IMR-90 (cell line): ENCODE measurements around the gene CLPSL2. TPM values are rescaled to one million over a fixed set of nuclear protein-coding genes. Genes with fewer than 3 reads are reported as not detected.

ENCODE experiments used
- ATAC-seq: fragments of 200-7000 bp; cut with Tn5 transposase; 2 replicates; pipeline ENCODE4 v1.9.1; 2020; ENCODE audit warnings: low read depth, mild to moderate bottlenecking, moderate library complexity
- BruUV-seq: library from RNA; stranded (reverse); fragments of 400-500 nt; replicated peaks from 2 replicates; lab custom pipeline; 2021; lab: Mats Ljungman, UMichigan
- CTCF ChIA-PET: fragments of 300-600 bp; formaldehyde crosslinking; extraction: SDS; loops from one replicate; lab custom pipeline; 2021; ENCODE audit warnings: antibody characterized with exemption; lab: Yijun Ruan, JAX
- POLR2A ChIA-PET: fragments of 300-600 bp; sonication (Branson Sonifier 250); formaldehyde crosslinking; loops from one replicate; lab custom pipeline; 2022; ENCODE audit warnings: antibody characterized with exemption; ENCODE audit not compliant: unreplicated experiment; lab: Charles Lee
- DNase-seq: peaks from one replicate; pipeline ENCODE4 v3.0.0; 2013
- H2AFZ ChIP-seq: replicated peaks from 2 replicates; pipeline ENCODE3; 2013; ENCODE audit warnings: low read length, mild to moderate bottlenecking; ENCODE audit not compliant: poor library complexity
- H2AK5ac ChIP-seq: 2 replicates; pipeline ENCODE4 v1.6.1; 2013; ENCODE audit warnings: low read depth, low read length, inconsistent platforms
- H2AK9ac ChIP-seq: replicated peaks from 2 replicates; pipeline ENCODE3; 2013; ENCODE audit warnings: mild to moderate bottlenecking, low read depth, low read length, moderate library complexity; ENCODE audit not compliant: poor library complexity
- H2BK120ac ChIP-seq: 2 replicates; pipeline ENCODE4 v1.6.1; 2013; ENCODE audit warnings: low read depth, low read length, inconsistent platforms
- H2BK15ac ChIP-seq: 3 replicates; pipeline ENCODE4 v1.6.1; 2013; ENCODE audit warnings: low read depth, low read length, inconsistent platforms
- H2BK20ac ChIP-seq: 2 replicates; pipeline ENCODE4 v1.6.1; 2013; ENCODE audit warnings: low read depth, mild to moderate bottlenecking, inconsistent platforms, low read length, moderate library complexity
- H2BK5ac ChIP-seq: 2 replicates; pipeline ENCODE4 v1.6.1; 2013; ENCODE audit warnings: mild to moderate bottlenecking, low read depth, low read length, inconsistent platforms; ENCODE audit not compliant: poor library complexity, severe bottlenecking
- H3K14ac ChIP-seq: replicated peaks from 2 replicates; pipeline ENCODE4 v1.6.1; 2013; ENCODE audit warnings: low read depth, low read length, inconsistent platforms
- H3K18ac ChIP-seq: 2 replicates; pipeline ENCODE4 v1.6.1; 2013; ENCODE audit warnings: low read depth, low read length, control low read depth
- H3K23ac ChIP-seq: 2 replicates; pipeline ENCODE4 v1.6.1; 2013; ENCODE audit warnings: low read depth, low read length, inconsistent platforms
- H3K27ac ChIP-seq: 2 replicates; pipeline ENCODE4 v1.5.1; 2013; ENCODE audit warnings: mild to moderate bottlenecking, control low read depth, low read length; ENCODE audit not compliant: insufficient read depth
- H3K27me3 ChIP-seq: 2 replicates; pipeline ENCODE4 v1.6.1; 2013; ENCODE audit warnings: low read length; ENCODE audit not compliant: control insufficient read depth, insufficient read depth
- H3K36me3 ChIP-seq: 2 replicates; pipeline ENCODE4 v1.6.1; 2013; ENCODE audit warnings: low read length, mixed read lengths; ENCODE audit not compliant: control insufficient read depth, insufficient read depth
- H3K4ac ChIP-seq: 2 replicates; pipeline ENCODE4 v1.6.1; 2013; ENCODE audit warnings: low read depth, low read length, inconsistent platforms
- H3K4me1 ChIP-seq: 2 replicates; pipeline ENCODE4 v1.6.1; 2013; ENCODE audit warnings: low read length, mixed read lengths; ENCODE audit not compliant: control insufficient read depth, insufficient read depth
- H3K4me2 ChIP-seq: 2 replicates; pipeline ENCODE4 v1.6.1; 2013; ENCODE audit warnings: low read depth, mild to moderate bottlenecking, control low read depth, low read length, moderate library complexity
- H3K4me3 ChIP-seq: 2 replicates; pipeline ENCODE4 v1.5.1; 2013; ENCODE audit warnings: low read depth, mild to moderate bottlenecking, control low read depth, low read length, moderate library complexity; ENCODE audit not compliant: insufficient read depth
- H3K56ac ChIP-seq: 2 replicates; pipeline ENCODE4 v1.6.1; 2013; ENCODE audit warnings: low read length, inconsistent platforms; ENCODE audit not compliant: insufficient read depth; ENCODE audit errors: extremely low read depth
- H3K79me1 ChIP-seq, 2 experiments: 2 replicates each; pipeline ENCODE4 v1.6.1; 2013; ENCODE audit warnings: low read length in 2 of 2, inconsistent platforms in 1 of 2, low read depth in 1 of 2
- H3K9ac ChIP-seq: 2 replicates; pipeline ENCODE4 v1.6.1; 2013; ENCODE audit warnings: low read depth, low read length, control low read depth
- H3K9me1 ChIP-seq: 2 replicates; pipeline ENCODE4 v1.6.1; 2013; ENCODE audit warnings: low read length, inconsistent platforms; ENCODE audit not compliant: insufficient read depth
- H3K9me3 ChIP-seq: 2 replicates; pipeline ENCODE4 v1.6.1; 2013; ENCODE audit warnings: low read length; ENCODE audit not compliant: control insufficient read depth, insufficient read depth
- H4K20me1 ChIP-seq: 2 replicates; pipeline ENCODE4 v1.6.1; 2013; ENCODE audit warnings: low read length, inconsistent platforms; ENCODE audit not compliant: insufficient read depth
- H4K5ac ChIP-seq: 2 replicates; pipeline ENCODE4 v1.6.1; 2013; ENCODE audit warnings: mild to moderate bottlenecking, low read depth, low read length, control low read depth
- H4K8ac ChIP-seq, 2 experiments: 2 replicates each; pipeline ENCODE4 v1.6.1; 2013; ENCODE audit warnings: low read depth in 2 of 2, low read length in 2 of 2, control low read depth in 1 of 2, inconsistent platforms in 1 of 2
- H4K91ac ChIP-seq: 2 replicates; pipeline ENCODE4 v1.6.1; 2013; ENCODE audit warnings: low read depth, low read length, inconsistent platforms; ENCODE audit not compliant: insufficient read depth
- CEBPB ChIP-seq: IDR thresholded peaks from 2 replicates; pipeline ENCODE4 v1.6.1; 2012; ENCODE audit warnings: low read depth, low read length, improper control_type of control experiment
- CTCF ChIP-seq: conservative IDR thresholded peaks from 2 replicates; pipeline ENCODE4 v1.5.1; 2012; ENCODE audit warnings: mild to moderate bottlenecking, low read depth, low read length, improper control_type of control experiment
- ELK1 ChIP-seq: fragments of 150-350 bp; IDR thresholded peaks from 2 replicates; pipeline ENCODE4 v1.6.1; 2016; ENCODE audit warnings: low read depth, mild to moderate bottlenecking, low read length, moderate library complexity, borderline replicate concordance
- MXI1 ChIP-seq: IDR thresholded peaks from 2 replicates; pipeline ENCODE4 v1.6.1; 2012; ENCODE audit warnings: low read depth, mild to moderate bottlenecking, low read length, moderate library complexity, borderline replicate concordance
- NFE2L2 ChIP-seq: fragments of 150-350 bp; IDR thresholded peaks from 2 replicates; pipeline ENCODE4 v1.6.1; 2016; ENCODE audit warnings: low read depth, mild to moderate bottlenecking, low read length
- RCOR1 ChIP-seq: IDR thresholded peaks from 2 replicates; pipeline ENCODE4 v1.6.1; 2012; ENCODE audit warnings: mild to moderate bottlenecking, low read length, improper control_type of control experiment; ENCODE audit not compliant: insufficient replicate concordance
- USF2 ChIP-seq: fragments of 150-350 bp; IDR thresholded peaks from 2 replicates; pipeline ENCODE4 v1.6.1; 2017; ENCODE audit warnings: mild to moderate bottlenecking, antibody characterized with exemption, low read length, low read depth
- whole genome bisulfite sequencing, 2 experiments: methylation state at CpG; one replicate each; pipeline versions ENCODE4 v1.1.5 to v1.1.7; 2013; ENCODE audit warnings: missing lambda C conversion rate in 2 of 2; ENCODE audit not compliant: insufficient read length in 1 of 2; ENCODE audit errors: extremely low coverage in 2 of 2; 5-methylcytosine and 5-hydroxymethylcytosine counted together
- dilution Hi-C: fragments of 300-500 bp; cut with HindIII; formaldehyde crosslinking; loops from one replicate; pipeline ENCODE4 v1.14.3; 2018; ENCODE audit warnings: low sequenced_read_pairs; ENCODE audit not compliant: unreplicated experiment
- in situ Hi-C: fragments of 300-500 bp; cut with MboI; formaldehyde crosslinking; loops from 3 replicates; pipeline ENCODE4 v1.14.3; 2019; ENCODE audit warnings: low sequenced_read_pairs, inconsistent platforms, mixed read lengths
- intact Hi-C: fragments of 100-400 bp; cut with micrococcal nuclease; formaldehyde crosslinking; loops from 2 replicates; pipeline ENCODE4 v1.10.0; 2022
- polyA plus RNA-seq, 3 experiments: library from polyadenylated mRNA; depleted of rRNA; stranded (reverse); fragments of >200 nt; gene quantifications; 2 replicates each; pipeline ENCODE4 v1.2.3, GENCODE V29; 2012; ENCODE audit warnings: low replicate concordance in 1 of 3
- total RNA-seq: library from RNA; depleted of rRNA; stranded (reverse); fragments of >200 nt; gene quantifications from 2 replicates; pipeline ENCODE4 v1.2.3, GENCODE V29; 2012

CLPSL2 gene
- total and polyA plus RNA-seq, 2 of the 4 experiments (the other 2 are of a cell fraction): not detected

GRCh38 chr6:35778437-35778836 lies 2.0 kb downstream of the CLPSL2 start:
- H3K18ac ChIP-seq: no peak overlapping the region
- H2AK9ac ChIP-seq: no peak overlapping the region
- no peak overlapping the region for H4K8ac ChIP-seq
- DNase-seq: no peak
- no peak overlapping the region for H2BK5ac ChIP-seq
- no peak overlapping the region for H2BK20ac ChIP-seq
- no peak overlapping the region for H3K9ac ChIP-seq
- H3K4me2 ChIP-seq: no peak overlapping the region
- no peak overlapping the region for H3K14ac ChIP-seq
- H3K36me3 ChIP-seq: no peaks in the 10 kb centered on the region
- H4K5ac ChIP-seq: no peak overlapping the region
- BruUV-seq: no TSS peak
- ATAC-seq: no peak
- intact Hi-C loops (no loop called here), in situ Hi-C loops (no loop called here), dilution Hi-C loops (no loop called here)
- no peaks in the 10 kb centered on the region; the same call in 1 of the 2 replicates for H4K20me1 ChIP-seq
- H2AK5ac ChIP-seq: no peak overlapping the region
- no peaks in the 10 kb centered on the region for H3K79me1 ChIP-seq
- H4K91ac ChIP-seq: no peak overlapping the region
- H2BK15ac ChIP-seq: no peak overlapping the region
- no peaks in the 10 kb centered on the region; the same call in 1 of the 2 replicates for H3K9me1 ChIP-seq
- no peak overlapping the region for H2AFZ ChIP-seq
- ChIA-PET POLR2A (interaction anchor here (0.5 kb wide), 1 partner anchor 910 kb away, joined by 6 read pairs; no protein-coding TSS in a partner anchor), CTCF (no interaction called here)
- H3K27ac ChIP-seq: no peak overlapping the region
- no peak for TF ChIP-seq ELK1
- TF ChIP-seq CTCF: no peak
- no peak for TF ChIP-seq CEBPB
- TF ChIP-seq RCOR1: no peak
- TF ChIP-seq USF2: no peak
- TF ChIP-seq NFE2L2: no peak
- TF ChIP-seq MXI1: no peak
- H3K27me3 ChIP-seq: peaks cover 46% of the 10 kb centered on the region
- no CpG with 5 or more reads among the region's 2 CpGs for WGBS, 2 experiments
- H3K4me3 ChIP-seq: no peak overlapping the region
- no peak overlapping the region for H2BK120ac ChIP-seq
- H3K4me1 ChIP-seq: no peaks in the 10 kb centered on the region
- no peak overlapping the region for H3K56ac ChIP-seq
- H3K4ac ChIP-seq: no peak overlapping the region
- H3K23ac ChIP-seq: no peak overlapping the region
- H3K9me3 ChIP-seq: no peaks in the 10 kb centered on the region
